DMS79 (cell line): ENCODE data around the gene PLCXD3.
"Not testable (repeated sequence)": the region's sequence is repeated elsewhere in the genome, so short reads cannot be mapped to it uniquely, and the experiment has no call there.

Experiments used
- DNase-seq: peaks from one replicate; lab custom pipeline; 2025; lab: John Stamatoyannopoulos, UW

The PLCXD3 gene

DNA sequence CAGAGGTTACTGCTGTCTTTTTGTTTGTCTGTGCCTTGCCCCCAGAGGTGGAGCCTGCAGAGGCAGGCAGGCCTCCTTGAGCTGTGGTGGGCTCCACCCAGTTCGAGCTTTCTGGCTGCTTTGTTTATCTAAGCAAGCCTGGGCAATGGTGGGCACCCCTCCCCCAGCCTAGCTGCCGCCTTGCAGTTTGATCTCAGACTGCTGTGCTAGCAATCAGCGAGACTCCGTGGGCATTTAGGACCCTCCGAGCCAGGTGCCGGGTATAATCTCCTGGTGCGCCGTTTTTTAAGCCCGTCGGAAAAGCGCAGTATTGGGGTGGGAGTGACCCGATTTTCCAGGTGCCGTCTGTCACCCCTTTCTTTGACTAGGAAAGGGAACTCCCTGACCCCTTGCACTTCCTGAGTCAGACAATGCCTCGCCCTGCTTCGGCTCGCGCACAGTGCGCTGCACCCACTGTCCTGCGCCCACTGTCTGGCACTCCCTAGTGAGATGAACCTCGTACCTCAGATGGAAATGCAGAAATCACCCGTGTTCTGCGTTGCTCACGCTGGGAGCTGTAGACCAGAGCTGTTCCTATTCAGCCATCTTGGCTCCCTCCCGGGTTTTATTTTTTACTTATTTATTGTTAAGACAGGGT is 16.8 kb downstream of the PLCXD3 start:
- not testable (repeated sequence) for DNase-seq

DNA sequence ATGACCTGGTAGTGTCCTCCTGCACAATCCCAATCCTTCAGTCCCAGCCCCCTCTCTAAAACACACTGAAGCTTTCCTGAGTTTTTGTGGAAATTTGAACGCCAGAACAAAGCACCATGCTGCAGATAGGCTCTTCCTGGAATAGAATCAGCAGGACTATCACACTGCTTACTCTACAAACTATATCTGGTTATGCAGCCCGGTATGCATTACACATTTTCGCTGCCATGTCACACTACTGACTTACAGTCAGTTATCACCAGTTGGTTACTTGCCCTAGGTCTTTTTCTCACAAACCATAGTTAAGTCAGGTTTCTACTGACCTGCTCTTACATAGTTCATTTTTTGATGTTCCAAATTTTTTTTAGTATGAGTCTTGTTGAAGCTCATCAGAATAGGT is 24.9 kb downstream of the PLCXD3 start:
- no peak for DNase-seq

DNA sequence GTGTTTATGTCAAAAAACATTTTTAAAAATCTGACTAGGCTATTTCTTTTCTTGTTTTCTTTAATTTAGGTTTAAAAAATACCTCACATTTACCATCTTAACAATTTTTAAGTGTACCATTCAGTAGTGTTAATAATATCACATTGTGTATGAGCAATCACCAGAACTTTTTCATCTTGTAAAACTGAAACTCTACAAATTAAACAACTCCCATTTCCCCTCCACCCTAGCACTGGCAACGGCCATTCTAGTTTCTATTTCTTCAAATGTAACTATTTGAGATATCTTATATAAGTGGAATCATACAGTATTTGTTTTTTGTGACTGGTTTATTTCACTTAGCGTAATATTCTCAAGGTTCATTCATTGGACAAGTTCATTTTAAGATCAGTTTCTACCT is 27.7 kb downstream of the PLCXD3 start:
- DNase-seq = no peak

DNA sequence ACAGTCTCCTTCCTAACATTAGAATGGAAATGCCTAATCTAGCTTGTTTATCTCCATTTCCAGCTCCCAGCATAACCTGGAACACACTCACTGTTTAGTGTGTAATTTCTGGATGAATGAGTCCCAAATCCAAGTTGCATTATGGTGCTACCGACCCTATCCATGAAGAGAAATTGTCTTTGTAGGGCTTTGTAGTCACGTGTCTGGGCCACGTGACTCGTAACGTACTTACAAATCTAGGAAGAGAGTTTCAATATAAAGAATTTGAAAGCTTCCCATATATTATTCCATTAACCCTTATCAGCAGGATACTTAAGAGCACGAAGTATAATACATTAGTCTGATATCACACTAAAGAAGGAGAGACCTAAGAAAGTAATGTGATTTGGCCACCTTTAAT is 28.2 kb downstream of the PLCXD3 start:
- DNase-seq = no peak

DNA sequence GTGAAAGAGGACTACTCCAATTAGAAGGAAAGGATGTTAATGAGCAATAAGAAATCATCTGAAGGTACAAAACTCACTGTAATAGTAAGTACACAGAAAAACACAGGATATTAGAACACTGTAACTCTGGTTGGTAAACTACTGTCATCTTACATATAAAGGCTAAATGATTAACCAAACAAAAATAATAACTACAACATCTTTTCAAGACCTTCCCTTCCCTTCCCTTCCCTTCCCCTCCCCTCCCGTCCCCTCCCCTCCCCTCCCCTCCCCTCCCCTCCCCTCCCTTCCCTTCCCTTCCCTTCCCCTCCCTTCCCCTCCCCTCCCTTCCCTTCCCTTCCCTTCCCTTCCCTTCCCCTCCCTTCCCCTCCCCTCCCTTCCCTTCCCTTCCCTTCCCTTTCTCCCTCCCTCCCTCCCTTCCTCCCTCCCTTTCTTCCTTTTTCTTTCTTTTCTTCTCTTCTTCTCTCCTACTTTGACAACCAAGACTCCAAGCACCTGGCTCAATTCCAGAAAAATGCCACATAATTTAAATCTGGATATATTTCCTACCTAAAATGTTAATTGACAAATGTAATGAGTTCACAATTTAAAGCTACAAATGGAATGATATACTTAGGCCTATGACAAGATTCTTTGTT is 38.7 kb downstream of the PLCXD3 start:
- not testable (repeated sequence) for DNase-seq

DNA sequence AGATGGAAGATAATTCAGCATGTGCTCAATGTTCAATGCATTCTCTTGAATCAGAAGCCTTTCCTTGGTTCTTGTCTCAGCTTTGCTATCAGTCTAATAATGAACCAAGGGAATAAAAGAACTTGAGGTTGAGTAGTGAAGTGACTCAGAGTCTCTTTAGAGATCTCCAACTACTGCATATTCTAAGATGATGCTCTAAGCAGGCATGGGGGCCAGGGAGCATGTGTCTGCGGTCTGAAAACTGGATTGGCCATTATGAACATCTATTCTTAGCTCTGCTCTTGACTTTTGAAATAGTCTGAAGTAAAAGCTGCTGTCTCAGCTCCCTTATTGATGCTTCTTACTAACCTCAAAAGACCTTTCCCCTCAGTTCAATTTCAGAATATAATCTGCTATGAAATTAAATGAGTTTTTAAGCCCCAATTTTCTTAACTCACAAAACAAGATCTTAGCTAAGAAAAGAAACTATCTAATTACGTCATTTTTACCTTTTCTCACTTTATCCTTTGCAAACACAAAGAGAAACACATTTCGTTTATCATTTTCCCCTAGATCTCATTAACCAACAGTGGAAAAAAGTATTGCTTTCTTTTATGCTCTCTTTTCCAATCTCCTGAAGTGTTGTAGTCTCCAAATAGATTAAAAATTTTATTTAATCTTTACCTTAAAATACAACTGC is 44.8 kb downstream of the PLCXD3 start:
- no peak for DNase-seq

DNA sequence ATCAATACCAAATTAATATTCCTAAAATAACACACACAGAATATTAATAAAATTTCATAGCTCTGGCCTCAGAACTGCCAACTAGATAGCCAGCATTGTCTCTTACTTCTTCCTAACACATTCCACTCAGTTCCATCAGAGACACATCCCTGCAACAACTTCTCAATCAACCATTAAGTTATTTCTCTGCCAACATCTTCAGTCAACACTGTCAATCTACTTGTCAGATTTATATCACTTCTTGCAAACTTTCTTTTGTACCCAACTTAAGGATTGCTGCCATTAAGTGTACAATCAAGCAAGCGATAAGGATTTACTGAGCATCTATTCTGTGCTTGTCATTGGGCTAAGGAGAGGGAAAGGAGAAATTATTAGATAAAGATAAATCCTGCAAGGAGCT is 50.8 kb downstream of the PLCXD3 start:
- no peak for DNase-seq

DNA sequence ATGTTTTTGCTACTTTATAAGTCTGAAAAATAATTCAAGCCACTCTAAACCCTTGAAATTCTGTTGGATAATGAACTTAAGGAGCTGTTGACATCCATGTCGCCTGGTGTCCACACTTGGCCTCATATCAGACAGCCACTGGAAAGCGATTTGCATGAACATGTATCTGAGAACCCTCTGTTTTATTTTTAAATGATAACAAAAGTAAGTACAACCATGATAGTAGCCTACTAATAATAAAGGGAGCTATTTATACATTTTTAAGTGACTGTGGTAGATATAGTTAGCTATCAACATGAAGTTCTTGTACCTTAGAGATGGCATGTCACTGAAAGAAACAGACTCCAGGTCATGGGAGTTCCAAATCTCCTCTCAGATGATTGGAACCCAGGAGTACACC is 53.3 kb downstream of the PLCXD3 start:
- DNase-seq = no peak

DNA sequence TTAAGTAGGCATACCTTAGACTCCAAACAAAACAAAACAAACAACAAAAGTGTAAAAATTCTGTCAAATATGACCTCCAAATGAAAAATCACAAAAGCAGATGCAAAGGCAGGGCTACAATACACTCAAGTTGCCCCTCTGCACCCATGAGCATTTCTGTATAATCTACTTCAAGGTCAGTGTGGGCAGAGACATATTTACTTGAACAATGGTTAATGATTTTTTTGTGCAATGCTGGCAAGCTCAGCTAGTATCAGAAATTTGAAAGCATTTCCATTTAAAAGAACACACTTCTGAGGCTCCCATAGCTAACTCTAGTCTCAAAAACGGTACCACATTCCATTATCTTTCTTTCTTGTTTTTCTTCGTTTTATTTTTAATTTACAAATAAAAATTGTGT is 57.9 kb downstream of the PLCXD3 start:
- no peak for DNase-seq

DNA sequence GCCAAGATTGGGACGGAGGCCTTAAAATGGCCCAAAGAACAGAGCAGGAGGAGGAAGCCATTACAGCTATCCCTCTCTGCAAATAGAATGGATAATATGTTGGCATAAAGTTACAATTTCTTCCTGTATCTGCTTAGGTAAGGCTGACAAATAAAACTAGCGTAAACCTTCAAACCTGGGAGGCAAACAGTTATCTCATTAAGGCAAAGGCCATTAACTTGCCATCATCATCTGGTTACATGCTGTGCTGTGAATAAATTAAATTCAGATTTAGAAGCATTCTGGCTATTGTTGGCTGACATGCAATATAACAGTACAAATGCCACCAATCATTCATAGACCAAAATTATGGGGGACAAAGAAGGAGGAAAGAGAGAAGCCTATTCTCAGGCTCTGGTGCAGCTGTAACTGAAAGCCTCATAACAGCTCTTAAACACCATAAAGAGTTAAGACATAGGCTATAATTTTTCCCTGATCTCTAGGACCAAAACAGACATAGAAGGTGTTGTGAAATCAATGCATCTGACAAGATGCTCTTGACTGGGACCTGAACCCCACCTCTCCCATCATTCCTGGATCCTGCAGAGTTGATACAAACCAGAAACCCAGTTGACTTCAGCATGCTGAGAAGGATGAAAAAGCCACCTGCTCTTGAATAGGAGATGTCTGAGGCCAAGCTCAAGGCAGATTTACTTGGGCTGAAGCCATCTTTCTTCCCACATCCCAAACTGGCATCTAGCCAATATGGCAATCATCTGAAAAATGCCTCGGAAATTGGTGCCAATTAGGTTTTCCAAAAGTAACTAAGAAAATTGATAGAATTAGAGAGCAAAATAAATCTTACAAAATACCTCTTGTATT is 62.5 kb downstream of the PLCXD3 start:
- no peak for DNase-seq

DNA sequence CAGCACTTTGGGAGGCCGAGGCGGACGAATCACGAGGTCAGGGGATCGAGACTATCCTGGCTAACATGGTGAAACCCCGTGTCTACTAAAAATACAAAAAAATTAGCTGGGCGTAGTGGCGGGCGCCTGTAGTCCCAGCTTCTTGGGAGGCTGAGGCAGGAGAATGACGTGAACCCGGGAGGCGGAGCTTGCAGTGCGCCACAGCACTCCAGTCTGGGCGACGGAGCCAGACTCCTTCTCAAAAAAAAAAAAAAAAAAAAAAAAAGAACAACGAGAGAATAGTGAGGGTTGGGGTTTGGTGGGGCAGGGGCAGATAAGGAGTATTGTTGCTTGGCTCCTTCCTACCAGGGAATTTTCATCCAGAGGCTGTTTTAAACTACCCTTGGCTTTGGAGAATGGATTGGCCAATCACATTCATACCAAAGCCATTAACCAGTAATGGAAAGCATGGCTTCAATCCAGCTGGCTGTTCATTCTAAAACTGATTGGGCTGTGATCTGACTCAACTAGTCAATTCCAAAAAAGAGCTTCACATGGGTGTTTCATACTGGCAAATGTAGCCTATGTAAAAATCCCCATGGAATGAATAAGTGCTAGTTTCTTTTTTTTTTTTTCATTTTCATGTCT is 64.4 kb downstream of the PLCXD3 start:
- DNase-seq = no peak

DNA sequence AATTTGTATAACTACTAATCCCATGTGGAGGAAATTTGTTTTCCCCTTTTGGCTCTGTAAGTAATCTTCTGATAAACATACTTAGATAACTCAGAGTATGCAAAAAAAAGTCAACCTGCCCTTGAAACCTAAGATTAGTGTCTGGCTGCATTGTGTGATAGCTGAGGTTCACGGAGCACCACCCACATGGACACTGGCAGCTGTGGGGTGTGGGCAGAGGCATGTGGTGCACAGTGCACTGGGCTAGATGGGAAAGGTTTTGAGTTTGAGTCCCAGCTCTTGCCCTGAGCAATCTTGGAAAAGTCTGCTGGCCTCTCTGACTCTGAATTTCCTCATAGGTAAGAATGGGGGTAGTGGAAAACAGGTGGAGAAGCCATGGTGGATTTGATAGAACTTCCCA is 75.1 kb downstream of the PLCXD3 start:
- DNase-seq = no peak

DNA sequence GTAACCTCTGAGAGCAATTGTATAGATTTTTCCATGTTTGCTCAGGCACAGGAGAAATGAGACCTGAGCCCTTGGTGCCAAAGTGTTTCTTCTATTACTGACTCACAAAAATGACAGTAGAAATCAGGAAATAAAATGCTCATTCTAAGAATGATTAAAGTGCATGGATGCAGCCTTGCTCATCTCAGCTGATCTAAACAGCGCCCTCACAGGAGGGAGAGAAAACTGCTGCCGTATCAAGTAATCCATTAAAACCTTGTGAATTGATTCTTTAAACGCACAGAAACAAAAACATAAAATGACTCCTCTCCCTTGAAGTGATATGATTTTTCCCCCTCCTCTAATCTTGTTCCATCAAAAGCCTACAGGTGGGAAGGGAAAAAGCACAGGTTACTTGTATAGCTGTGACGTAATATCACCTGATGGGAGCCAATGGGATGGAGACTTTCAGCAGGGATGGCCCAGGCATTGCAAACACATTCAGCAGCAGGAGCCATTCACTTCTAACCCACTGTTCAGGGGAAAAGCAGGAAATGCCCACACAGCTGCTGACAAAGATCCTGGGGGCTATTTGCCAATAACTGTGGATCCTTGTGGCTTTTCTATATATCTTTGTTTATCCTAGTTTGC is 76.7 kb downstream of the PLCXD3 start:
- DNase-seq = no peak

DNA sequence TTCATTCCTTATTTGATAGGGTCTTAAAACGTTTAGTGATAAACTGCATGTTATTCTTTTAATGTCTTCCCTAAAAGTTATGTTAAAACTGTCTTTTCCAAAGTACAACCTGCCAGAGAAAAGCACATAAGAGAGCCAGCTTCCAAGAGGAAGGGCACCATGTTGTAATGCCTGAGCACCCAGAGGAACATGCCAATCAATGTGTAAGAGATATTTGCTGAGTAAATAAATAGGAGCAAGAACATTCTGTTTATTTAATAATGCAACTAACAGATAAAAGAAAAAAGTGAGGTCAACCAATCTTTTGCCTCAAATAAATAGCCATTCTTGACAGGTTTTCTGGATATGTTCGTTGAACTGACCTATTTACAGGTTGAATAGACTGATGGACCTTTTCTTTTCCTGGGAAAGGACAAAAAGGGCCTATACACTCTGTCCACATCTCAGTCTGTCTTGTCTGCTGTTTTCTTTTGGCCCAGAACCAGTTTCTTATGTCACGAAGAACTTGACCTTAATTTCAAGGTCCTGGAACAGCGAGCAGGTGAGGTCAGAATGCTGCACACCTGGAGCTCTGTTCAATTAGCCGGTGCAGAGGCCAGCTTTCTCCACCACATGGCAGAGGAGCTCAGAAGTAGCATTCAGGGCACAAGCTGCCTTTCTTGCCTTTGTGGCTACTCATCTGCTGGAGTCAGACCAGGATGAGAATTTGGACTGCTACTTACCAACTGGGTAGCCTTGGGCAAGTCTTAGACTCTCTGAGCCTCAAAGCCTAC is 77.7 kb downstream of the PLCXD3 start:
- no peak for DNase-seq

DNA sequence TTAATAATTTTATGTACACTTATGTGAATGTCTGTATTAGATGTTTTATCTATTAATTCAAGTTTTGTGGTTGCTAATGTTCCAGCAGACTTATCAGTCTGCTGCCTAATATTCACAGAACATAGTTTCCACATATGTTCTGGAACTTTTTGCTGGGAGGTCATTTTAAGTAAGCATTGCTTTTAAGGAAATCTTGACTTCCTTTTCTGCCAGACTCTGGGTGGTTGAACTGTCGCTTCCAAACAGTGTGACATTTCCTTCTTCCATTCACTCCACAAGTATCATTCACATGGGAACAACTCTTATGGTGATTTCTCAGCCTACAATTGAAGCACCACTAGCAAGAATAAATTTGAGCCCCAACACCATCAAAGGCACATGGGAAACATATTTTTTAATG is 82.9 kb downstream of the PLCXD3 start:
- DNase-seq = no peak

DNA sequence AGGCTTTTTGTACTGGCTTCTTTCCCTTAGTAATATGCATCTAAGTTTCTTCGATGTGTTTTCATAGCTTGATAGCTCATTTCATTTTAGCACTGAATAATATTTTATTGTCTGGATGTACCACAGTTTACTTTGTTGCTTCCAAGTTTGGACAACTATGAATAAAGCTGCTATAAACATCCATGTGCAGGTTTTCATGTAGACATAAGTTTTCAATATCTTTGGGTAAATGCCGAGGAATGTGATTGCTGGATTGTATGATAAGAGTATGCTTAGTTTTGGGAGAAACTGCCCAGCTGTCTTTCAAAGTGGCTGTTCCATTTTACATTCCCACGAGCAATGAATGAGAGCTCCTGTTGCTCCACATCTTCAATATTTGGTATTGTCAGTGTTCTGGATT is 84.7 kb downstream of the PLCXD3 start:
- no peak for DNase-seq

DNA sequence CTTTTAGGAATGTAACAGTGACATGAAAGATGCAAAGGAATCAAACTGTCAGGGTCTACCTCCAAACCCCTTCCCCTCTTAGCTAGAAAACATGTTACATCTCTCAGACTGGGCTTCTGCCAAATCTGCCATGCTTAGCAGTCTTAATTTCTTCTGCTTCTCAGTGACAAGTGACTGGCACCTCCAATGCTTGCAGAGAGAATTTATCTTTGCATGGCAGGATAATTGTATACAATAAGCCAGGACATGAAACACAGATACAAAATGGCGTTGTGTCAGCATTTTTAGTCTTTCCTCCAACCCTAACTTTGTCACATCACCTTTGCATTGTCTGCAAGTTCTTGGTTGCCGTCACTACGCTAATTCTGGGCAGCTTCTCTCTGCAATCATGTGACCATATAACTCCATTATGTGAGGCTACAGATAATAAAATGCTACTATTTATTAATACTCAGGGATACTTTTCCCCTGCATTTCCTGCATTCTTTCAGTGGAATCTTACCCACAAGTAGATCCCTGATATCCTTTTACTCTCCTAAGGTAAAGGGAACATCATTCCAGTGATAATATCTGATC is 89.8 kb downstream of the PLCXD3 start:
- no peak for DNase-seq

DNA sequence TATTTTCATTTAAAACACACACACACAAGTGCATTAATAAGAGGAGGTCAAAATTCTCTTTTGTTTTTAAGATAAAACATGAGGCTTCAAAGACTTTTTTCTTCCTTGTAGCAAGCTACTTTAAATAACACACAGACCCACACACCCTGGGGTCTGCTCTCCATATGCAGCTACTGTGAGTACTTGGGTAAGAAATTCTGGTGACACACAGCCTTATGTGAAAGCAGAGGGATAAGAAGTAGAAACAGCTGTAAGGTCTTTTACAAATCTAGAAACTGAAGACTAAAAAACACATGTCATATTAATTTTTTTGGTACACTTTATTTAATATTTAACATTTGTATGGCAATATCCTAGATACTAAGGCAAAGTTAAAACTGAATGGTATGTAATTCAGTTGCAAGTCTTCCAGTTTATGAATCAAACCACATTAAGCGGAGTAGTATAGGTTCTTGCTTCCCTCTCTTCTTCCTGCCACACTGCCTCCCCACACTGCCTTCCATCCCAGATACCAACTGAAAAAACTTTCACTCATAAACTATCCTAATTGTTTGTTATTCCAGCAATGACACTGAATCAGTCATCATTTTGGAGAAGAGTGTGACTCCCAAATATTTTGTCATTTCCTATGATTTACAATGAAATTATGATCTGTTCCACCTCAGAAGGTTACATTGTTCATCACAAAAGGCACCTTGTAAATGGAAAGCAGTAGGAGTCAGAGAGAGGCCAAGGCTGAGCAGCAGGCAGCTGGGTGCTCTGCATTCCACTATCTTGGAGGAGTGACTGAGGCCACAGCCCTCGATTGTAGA is 92.0 kb downstream of the PLCXD3 start:
- DNase-seq = no peak

DNA sequence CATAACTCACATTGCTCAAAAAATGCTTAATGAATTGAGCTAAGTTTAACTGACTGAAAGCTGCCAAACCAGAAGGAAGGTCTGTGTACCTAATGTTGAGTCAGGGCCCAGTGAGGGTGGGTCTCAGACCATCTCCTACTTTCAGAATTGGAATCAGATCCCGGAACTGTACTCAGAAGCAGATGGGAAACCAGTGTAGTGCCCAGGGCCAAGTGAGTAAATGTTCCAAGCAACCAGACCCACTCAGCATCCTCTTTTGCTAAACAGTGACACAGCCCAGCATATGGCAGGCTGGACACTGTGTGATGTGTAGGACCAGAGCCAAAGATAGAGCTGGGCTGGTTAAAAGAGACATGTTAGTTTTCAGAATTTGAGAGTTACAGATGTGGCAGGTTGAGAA is 94.1 kb downstream of the PLCXD3 start:
- DNase-seq = no peak

DNA sequence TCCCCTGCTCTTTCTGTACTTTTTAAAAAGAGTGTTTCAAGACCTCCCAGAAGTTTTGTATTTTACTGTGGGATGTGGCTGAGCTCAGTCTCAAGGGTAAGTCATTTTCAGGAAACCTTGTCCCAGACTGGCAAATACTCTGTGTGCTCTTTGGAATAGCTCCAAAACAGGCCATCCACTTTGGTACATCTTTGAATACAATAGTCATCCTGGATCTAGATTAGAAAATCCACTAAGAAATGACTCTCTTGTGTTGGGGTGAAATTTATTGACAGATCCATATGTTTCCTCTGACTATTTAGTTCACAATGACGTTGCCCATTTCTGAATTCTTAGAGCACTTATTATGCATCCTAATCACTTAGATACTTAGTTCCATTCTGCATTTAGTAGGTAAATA is 95.2 kb downstream of the PLCXD3 start:
- no peak for DNase-seq
